ENCODE measurements around the gene GSE1.

DNA sequence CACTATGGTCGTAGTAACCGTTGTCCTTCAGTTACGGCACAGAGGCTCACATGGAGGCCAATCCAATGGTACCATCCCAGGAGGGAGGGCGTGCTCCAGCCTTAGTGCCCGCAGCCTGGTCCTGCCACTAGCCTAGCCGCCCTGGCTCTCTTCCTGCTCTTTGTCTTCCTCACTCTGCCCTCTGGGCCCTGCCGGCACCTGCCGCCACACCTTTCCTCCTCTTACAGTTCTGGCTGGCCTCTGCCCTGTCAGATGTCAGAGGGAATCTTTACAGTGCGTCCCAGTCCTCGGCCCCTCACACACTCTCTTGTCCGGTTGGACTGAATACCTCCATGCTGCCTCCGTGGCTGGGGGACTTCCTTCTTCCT is 52.2 kb downstream of the GSE1 start:
- TF ChIP-seq, protein P1, sequence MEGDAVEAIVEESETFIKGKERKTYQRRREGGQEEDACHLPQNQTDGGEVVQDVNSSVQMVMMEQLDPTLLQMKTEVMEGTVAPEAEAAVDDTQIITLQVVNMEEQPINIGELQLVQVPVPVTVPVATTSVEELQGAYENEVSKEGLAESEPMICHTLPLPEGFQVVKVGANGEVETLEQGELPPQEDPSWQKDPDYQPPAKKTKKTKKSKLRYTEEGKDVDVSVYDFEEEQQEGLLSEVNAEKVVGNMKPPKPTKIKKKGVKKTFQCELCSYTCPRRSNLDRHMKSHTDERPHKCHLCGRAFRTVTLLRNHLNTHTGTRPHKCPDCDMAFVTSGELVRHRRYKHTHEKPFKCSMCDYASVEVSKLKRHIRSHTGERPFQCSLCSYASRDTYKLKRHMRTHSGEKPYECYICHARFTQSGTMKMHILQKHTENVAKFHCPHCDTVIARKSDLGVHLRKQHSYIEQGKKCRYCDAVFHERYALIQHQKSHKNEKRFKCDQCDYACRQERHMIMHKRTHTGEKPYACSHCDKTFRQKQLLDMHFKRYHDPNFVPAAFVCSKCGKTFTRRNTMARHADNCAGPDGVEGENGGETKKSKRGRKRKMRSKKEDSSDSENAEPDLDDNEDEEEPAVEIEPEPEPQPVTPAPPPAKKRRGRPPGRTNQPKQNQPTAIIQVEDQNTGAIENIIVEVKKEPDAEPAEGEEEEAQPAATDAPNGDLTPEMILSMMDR (optimal IDR thresholded peaks at IDR 0.05 in 1 of 3, IDR thresholded peaks at IDR 0.05 in 1 of 3, conservative IDR thresholded peaks at IDR 0.05 in 1 of 3; ENCODE audit: extremely low read depth in 1 of 3, insufficient read depth in 2 of 3, low read length in 3 of 3), result no peak
- no peak for TF ChIP-seq EZH2 (IDR thresholded peaks at IDR 0.05; ENCODE audit: low read length)

All from keratinocyte (primary cell).